Coronary artery (tissue), 2 donors: ENCODE measurements around the gene PPFIA1.

Source experiments
- DNase-seq: peaks from one replicate; pipeline ENCODE4 v3.0.0-alpha.2; 2017; ENCODE audit warnings: low spot score
- H3K27ac ChIP-seq, 2 donors: fragments of 200-600 bp; sonication (generic); one replicate each; pipeline ENCODE4 v1.5.1; 2016 to 2019
- H3K4me3 ChIP-seq: fragments of 200-600 bp; sonication (generic); 2 replicates; pipeline ENCODE4 v1.5.1; 2016; ENCODE audit warnings: mild to moderate bottlenecking, moderate library complexity
- CTCF ChIP-seq: fragments of 200-600 bp; sonication (generic); IDR thresholded peaks from one replicate; pipeline ENCODE4 v1.5.1; 2019; ENCODE audit warnings: antibody characterized with exemption

Gene PPFIA1

GRCh38 chr11:70431611-70432010 lies 161.1 kb downstream of the PPFIA1 start:
- no peak for DNase-seq
- no peak overlapping the region for H3K27ac ChIP-seq
- no peak for TF ChIP-seq CTCF
- no peak overlapping the region for H3K4me3 ChIP-seq

DNA sequence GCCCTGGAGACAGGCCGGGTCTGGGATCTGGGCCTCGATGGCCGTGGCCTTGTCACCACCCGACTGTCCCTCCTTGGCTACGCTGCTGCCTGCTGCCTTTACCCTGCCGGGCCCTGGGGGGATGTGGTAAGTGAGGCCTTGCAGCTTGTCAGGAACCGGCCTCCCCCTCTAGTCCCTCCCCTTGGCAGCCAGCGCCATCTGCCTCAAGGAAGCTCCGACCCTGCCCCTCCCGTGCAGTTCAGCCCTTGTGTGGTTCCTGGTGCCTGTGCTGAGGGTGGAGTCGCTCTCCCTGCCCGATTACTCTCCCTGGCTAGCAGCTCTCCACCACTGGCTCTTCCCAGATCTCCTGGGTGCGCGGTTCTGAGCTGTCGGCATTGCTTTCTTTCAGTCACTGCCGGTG lies 161.6 kb downstream of the PPFIA1 start:
- Histone ChIP-seq H3K27ac (no peak overlapping the region), H3K4me3 (no peak overlapping the region)
- no peak for TF ChIP-seq CTCF
- no peak for DNase-seq

- DNase-seq, result no peak
- Histone ChIP-seq H3K4me3 (no peak overlapping the region), H3K27ac (no peak overlapping the region)
- TF ChIP-seq CTCF, result no peak
These were observed 162.1 kb downstream of the PPFIA1 start for GRCh38 chr11:70432580-70432979.

DNA sequence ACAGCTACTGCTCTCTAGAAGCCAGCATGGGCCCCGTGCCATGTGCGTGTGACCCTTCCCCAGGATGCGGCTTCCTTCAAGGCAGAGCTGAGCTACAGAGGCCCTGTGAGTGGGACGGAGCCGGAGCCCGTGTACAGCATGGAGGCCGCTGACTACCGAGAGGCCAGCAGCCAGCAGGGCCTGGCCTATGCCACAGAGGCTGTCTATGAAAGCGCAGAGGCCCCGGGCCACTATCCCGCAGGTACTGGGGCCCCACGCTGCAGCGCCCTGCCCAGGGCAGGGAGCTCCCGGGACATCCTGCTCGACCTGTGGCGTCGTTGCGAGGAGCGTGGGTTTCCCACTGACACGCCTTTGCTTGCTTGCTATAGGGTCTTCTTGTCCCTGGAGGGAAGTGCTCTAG lies 162.5 kb downstream of the PPFIA1 start:
- no peak overlapping the region for H3K27ac ChIP-seq
- H3K4me3 ChIP-seq, result no peak overlapping the region
- no peak for DNase-seq
- TF ChIP-seq CTCF, result no peak

- H3K4me3 ChIP-seq, result no peak overlapping the region
- TF ChIP-seq CTCF, result no peak
- H3K27ac ChIP-seq, result no peak overlapping the region
- DNase-seq, result no peak
These were observed 163.0 kb downstream of the PPFIA1 start for GRCh38 chr11:70433526-70433925.
